Upper lobe of left lung (tissue), 4 donors: ENCODE data around the gene TTC33.

Source experiments
- EP300 ChIP-seq, 4 donors: sonication (generic); formaldehyde crosslinking; IDR thresholded peaks; one replicate each; pipeline ENCODE4 v1.5.1; 2017; ENCODE audit warnings: antibody characterized with exemption in 4 of 4, control low read depth in 2 of 4
- POLR2A ChIP-seq, 4 donors: fragments of 450-650 bp; IDR thresholded peaks; one replicate each; pipeline ENCODE4 v1.5.1; 2016 to 2017; ENCODE audit warnings: antibody characterized with exemption in 4 of 4, mild to moderate bottlenecking in 2 of 4
- POLR2AphosphoS5 ChIP-seq, 2 donors: sonication (generic); formaldehyde crosslinking; IDR thresholded peaks; one replicate each; pipeline ENCODE4 v1.5.1; 2017; ENCODE audit warnings: antibody characterized with exemption in 2 of 2
- TF ChIP-seq, protein P1 (sequence below), 6 experiments: fragments of 450-650 bp in 4 of 6; fragments of 200-600 bp in 2 of 6; sonication (generic) in 2 of 6; IDR thresholded peaks; one replicate each; pipeline ENCODE4 v1.5.1; 2016 to 2019; ENCODE audit warnings: antibody characterized with exemption in 6 of 6

DNA sequence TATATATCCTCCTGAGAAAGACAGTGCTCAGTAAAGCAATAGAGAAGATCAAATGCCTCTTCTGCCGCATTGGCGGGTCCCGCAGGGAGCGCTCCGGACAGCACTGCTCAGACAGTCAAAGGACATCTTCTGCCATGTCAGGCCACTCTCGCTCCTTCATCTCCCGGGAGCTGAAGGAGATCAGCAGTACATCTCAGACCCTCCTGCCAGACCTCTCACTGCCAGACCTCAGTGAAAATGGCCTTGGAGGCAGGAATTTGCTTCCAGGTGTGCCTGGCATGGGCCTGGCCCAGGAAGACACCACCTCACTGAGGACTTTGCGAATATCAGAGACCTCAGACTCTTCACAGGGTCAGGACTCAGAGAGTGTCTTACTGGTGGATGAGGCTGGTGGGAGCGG lies 63.9 kb downstream of the TTC33 start:
- TF ChIP-seq, protein P1, sequence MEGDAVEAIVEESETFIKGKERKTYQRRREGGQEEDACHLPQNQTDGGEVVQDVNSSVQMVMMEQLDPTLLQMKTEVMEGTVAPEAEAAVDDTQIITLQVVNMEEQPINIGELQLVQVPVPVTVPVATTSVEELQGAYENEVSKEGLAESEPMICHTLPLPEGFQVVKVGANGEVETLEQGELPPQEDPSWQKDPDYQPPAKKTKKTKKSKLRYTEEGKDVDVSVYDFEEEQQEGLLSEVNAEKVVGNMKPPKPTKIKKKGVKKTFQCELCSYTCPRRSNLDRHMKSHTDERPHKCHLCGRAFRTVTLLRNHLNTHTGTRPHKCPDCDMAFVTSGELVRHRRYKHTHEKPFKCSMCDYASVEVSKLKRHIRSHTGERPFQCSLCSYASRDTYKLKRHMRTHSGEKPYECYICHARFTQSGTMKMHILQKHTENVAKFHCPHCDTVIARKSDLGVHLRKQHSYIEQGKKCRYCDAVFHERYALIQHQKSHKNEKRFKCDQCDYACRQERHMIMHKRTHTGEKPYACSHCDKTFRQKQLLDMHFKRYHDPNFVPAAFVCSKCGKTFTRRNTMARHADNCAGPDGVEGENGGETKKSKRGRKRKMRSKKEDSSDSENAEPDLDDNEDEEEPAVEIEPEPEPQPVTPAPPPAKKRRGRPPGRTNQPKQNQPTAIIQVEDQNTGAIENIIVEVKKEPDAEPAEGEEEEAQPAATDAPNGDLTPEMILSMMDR (IDR thresholded peaks at IDR 0.05), result no peak
- no peak for TF ChIP-seq POLR2A (IDR thresholded peaks at IDR 0.05)
- TF ChIP-seq EP300 (IDR thresholded peaks at IDR 0.05), result no peak
- no peak for TF ChIP-seq POLR2AphosphoS5 (IDR thresholded peaks at IDR 0.05)
